HG03378 (cell line): ENCODE data around the gene SCARB1.
A peak's percentile ranks its signal among the peaks of the same experiment; 100 is the strongest.
"Not testable (repeated sequence)": the region's sequence is repeated elsewhere in the genome, so short reads cannot be mapped to it uniquely, and the experiment has no call there.

Experiments used
- ATAC-seq: cut with Tn5 transposase; IDR thresholded peaks from one replicate; pipeline ENCODE4 v1.9.1; 2021; ENCODE audit warnings: mild to moderate bottlenecking, moderate library complexity; ENCODE audit not compliant: unreplicated experiment

SCARB1 gene

GRCh38 chr12:124863416-124864325 is at the start of gene SCARB1:
Gene SCARB1 (minus strand): TSS chr12:124863864. CDS start chr12:124863720, 144 bp downstream.
- peak; percentile 44 for ATAC-seq

GRCh38 chr12:124912529-124913287 is 49.0 kb upstream of the SCARB1 start:
- ATAC-seq: not testable (repeated sequence)

GRCh38 chr12:124911521-124911920 is 47.9 kb upstream of the SCARB1 start:
- not testable (repeated sequence) for ATAC-seq

- no peak for ATAC-seq
These were observed 47.2 kb upstream of the SCARB1 start for GRCh38 chr12:124910561-124911478.

- ATAC-seq: no peak
These were observed 46.3 kb upstream of the SCARB1 start for GRCh38 chr12:124909831-124910560.

- peak; percentile 62 for ATAC-seq
These were observed 43.1 kb upstream of the SCARB1 start for GRCh38 chr12:124906606-124907261.

GRCh38 chr12:124904306-124905098 is 40.8 kb upstream of the SCARB1 start:
- ATAC-seq: no peak

- no peak for ATAC-seq
These were observed 39.3 kb upstream of the SCARB1 start for GRCh38 chr12:124902916-124903315.

GRCh38 chr12:124901003-124901402 is 37.3 kb upstream of the SCARB1 start:
- ATAC-seq: no peak

- ATAC-seq: not testable (repeated sequence)
These were observed 36.7 kb upstream of the SCARB1 start for GRCh38 chr12:124900345-124900795.

GRCh38 chr12:124898923-124899294 is 35.2 kb upstream of the SCARB1 start:
- no peak for ATAC-seq

GRCh38 chr12:124898200-124898922 is 34.7 kb upstream of the SCARB1 start:
- ATAC-seq: no peak

- no peak for ATAC-seq
These were observed 32.8 kb upstream of the SCARB1 start for GRCh38 chr12:124896461-124896860.

- ATAC-seq: peak; percentile 80
These were observed 30.3 kb upstream of the SCARB1 start for GRCh38 chr12:124893792-124894516.

GRCh38 chr12:124888260-124888659 is 24.6 kb upstream of the SCARB1 start:
- no peak for ATAC-seq

- not testable (repeated sequence) for ATAC-seq
These were observed 24.1 kb upstream of the SCARB1 start for GRCh38 chr12:124887766-124888165.
